ENCODE measurements around the gene DYRK4.

DYRK4 gene

GRCh38 chr12:4607056-4607455 lies 45.0 kb downstream of the DYRK4 start:
- TF ChIP-seq FOXP2 (optimal IDR thresholded peaks at IDR 0.05; ENCODE audit: borderline replicate concordance, extremely low read depth, extremely low read length, insufficient read depth) (no peak), SIN3A (IDR thresholded peaks at IDR 0.05; ENCODE audit: borderline replicate concordance, insufficient read depth, low read length) (no peak), TAF1 (IDR thresholded peaks at IDR 0.05; ENCODE audit: borderline replicate concordance, insufficient read depth, low read length) (no peak), REST (IDR thresholded peaks at IDR 0.05; ENCODE audit: insufficient read depth in 1 of 2, low read depth in 2 of 2, low read length in 2 of 2) (no peak), POLR2AphosphoS5 (IDR thresholded peaks at IDR 0.05; ENCODE audit: low read depth, low read length) (no peak)

GRCh38 chr12:4609071-4609470 lies 47.1 kb downstream of the DYRK4 start:
- no peak for TF ChIP-seq POLR2AphosphoS5 (IDR thresholded peaks at IDR 0.05; ENCODE audit: low read depth, low read length)
- TF ChIP-seq TAF1 (IDR thresholded peaks at IDR 0.05; ENCODE audit: borderline replicate concordance, insufficient read depth, low read length): no peak
- TF ChIP-seq SIN3A (IDR thresholded peaks at IDR 0.05; ENCODE audit: borderline replicate concordance, insufficient read depth, low read length): no peak
- TF ChIP-seq FOXP2 (optimal IDR thresholded peaks at IDR 0.05; ENCODE audit: borderline replicate concordance, extremely low read depth, extremely low read length, insufficient read depth): no peak
- TF ChIP-seq REST (IDR thresholded peaks at IDR 0.05; ENCODE audit: insufficient read depth in 1 of 2, low read depth in 2 of 2, low read length in 2 of 2): no peak

GRCh38 chr12:4610481-4610880 lies 48.5 kb downstream of the DYRK4 start:
- TF ChIP-seq POLR2AphosphoS5 (IDR thresholded peaks at IDR 0.05; ENCODE audit: low read depth, low read length) (no peak), FOXP2 (optimal IDR thresholded peaks at IDR 0.05; ENCODE audit: borderline replicate concordance, extremely low read depth, extremely low read length, insufficient read depth) (no peak), TAF1 (IDR thresholded peaks at IDR 0.05; ENCODE audit: borderline replicate concordance, insufficient read depth, low read length) (no peak), REST (IDR thresholded peaks at IDR 0.05; ENCODE audit: insufficient read depth in 1 of 2, low read depth in 2 of 2, low read length in 2 of 2) (no peak), SIN3A (IDR thresholded peaks at IDR 0.05; ENCODE audit: borderline replicate concordance, insufficient read depth, low read length) (no peak)

- no peak for TF ChIP-seq POLR2AphosphoS5 (IDR thresholded peaks at IDR 0.05; ENCODE audit: low read depth, low read length)
- TF ChIP-seq FOXP2 (optimal IDR thresholded peaks at IDR 0.05; ENCODE audit: borderline replicate concordance, extremely low read depth, extremely low read length, insufficient read depth): no peak
- TF ChIP-seq REST (IDR thresholded peaks at IDR 0.05; ENCODE audit: insufficient read depth in 1 of 2, low read depth in 2 of 2, low read length in 2 of 2): no peak
- no peak for TF ChIP-seq SIN3A (IDR thresholded peaks at IDR 0.05; ENCODE audit: borderline replicate concordance, insufficient read depth, low read length)
- TF ChIP-seq TAF1 (IDR thresholded peaks at IDR 0.05; ENCODE audit: borderline replicate concordance, insufficient read depth, low read length): no peak
Measured at GRCh38 chr12:4615667-4616066, 53.7 kb downstream of the DYRK4 start.

- TF ChIP-seq REST (IDR thresholded peaks at IDR 0.05; ENCODE audit: insufficient read depth in 1 of 2, low read depth in 2 of 2, low read length in 2 of 2): no peak
- TF ChIP-seq FOXP2 (optimal IDR thresholded peaks at IDR 0.05; ENCODE audit: borderline replicate concordance, extremely low read depth, extremely low read length, insufficient read depth): no peak
- no peak for TF ChIP-seq SIN3A (IDR thresholded peaks at IDR 0.05; ENCODE audit: borderline replicate concordance, insufficient read depth, low read length)
- no peak for TF ChIP-seq TAF1 (IDR thresholded peaks at IDR 0.05; ENCODE audit: borderline replicate concordance, insufficient read depth, low read length)
- no peak for TF ChIP-seq POLR2AphosphoS5 (IDR thresholded peaks at IDR 0.05; ENCODE audit: low read depth, low read length)
Measured at GRCh38 chr12:4621511-4621910, 59.5 kb downstream of the DYRK4 start.

Measured in PFSK-1 (cell line).